CD8-positive, alpha-beta memory T cell (primary cell): ENCODE results near the gene IGSF3. TPM values are rescaled to one million over a fixed set of nuclear protein-coding genes. Genes with fewer than 3 reads are reported as not detected.
A peak's percentile ranks its signal among the peaks of the same experiment; 100 is the strongest.

Source experiments
- CTCF ChIA-PET: fragments of 350-600 bp; sonication (Branson Sonifier 250); formaldehyde crosslinking; loops from one replicate; lab custom pipeline; 2021; ENCODE audit warnings: antibody characterized with exemption; lab: Charles Lee
- POLR2A ChIA-PET: fragments of 350-600 bp; sonication (Branson Sonifier 250); formaldehyde crosslinking; loops from one replicate; lab custom pipeline; 2021; ENCODE audit warnings: antibody characterized with exemption; lab: Charles Lee
- DNase-seq, 5 donors: peaks; one replicate each; pipeline versions ENCODE4 v3.0.0 to v3.0.0-alpha.2; 2020 to 2022; ENCODE audit warnings: mixed read lengths in 1 of 5
- H3K27ac ChIP-seq: one replicate; pipeline ENCODE4 v1.7.0; 2013; ENCODE audit warnings: low read depth, mild to moderate bottlenecking, low read length, moderate library complexity
- H3K27me3 ChIP-seq: 2 replicates; pipeline ENCODE4 v1.7.0; 2013; ENCODE audit warnings: low read length, mild to moderate bottlenecking; ENCODE audit not compliant: insufficient read depth, poor library complexity, severe bottlenecking
- H3K36me3 ChIP-seq: 2 replicates; pipeline ENCODE4 v1.7.0; 2013; ENCODE audit warnings: mild to moderate bottlenecking, low read length, moderate library complexity; ENCODE audit not compliant: insufficient read depth
- H3K4me1 ChIP-seq: 2 replicates; pipeline ENCODE4 v1.7.0; 2013; ENCODE audit warnings: mild to moderate bottlenecking, low read length, moderate library complexity; ENCODE audit not compliant: insufficient read depth
- H3K4me3 ChIP-seq: 2 replicates; pipeline ENCODE4 v1.7.0; 2013; ENCODE audit warnings: mild to moderate bottlenecking, low read length
- H3K9me3 ChIP-seq: 2 replicates; pipeline ENCODE4 v1.7.0; 2013; ENCODE audit warnings: mild to moderate bottlenecking, low read length
- H3K27ac Mint-ChIP-seq, 8 donors: one replicate each; pipeline ENCODE4 v1.8.0; 2020 to 2021; ENCODE audit warnings: mixed read lengths in 8 of 8, mild to moderate bottlenecking in 6 of 8, inconsistent platforms in 3 of 8, moderate library complexity in 3 of 8
- H3K27me3 Mint-ChIP-seq, 2 donors: one replicate each; pipeline ENCODE4 v1.8.0; 2020 to 2021; ENCODE audit warnings: mixed read lengths in 2 of 2, mild to moderate bottlenecking in 1 of 2, moderate library complexity in 1 of 2
- H3K36me3 Mint-ChIP-seq, 3 donors: one replicate each; pipeline ENCODE4 v1.8.0; 2020 to 2021; ENCODE audit warnings: mixed read lengths in 3 of 3, inconsistent platforms in 1 of 3, mild to moderate bottlenecking in 1 of 3
- H3K4me1 Mint-ChIP-seq, 3 donors: one replicate each; pipeline ENCODE4 v1.8.0; 2020 to 2021; ENCODE audit warnings: mixed read lengths in 3 of 3, inconsistent platforms in 1 of 3, mild to moderate bottlenecking in 1 of 3
- H3K4me3 Mint-ChIP-seq, 7 donors: one replicate each; pipeline ENCODE4 v1.8.0; 2020 to 2021; ENCODE audit warnings: mixed read lengths in 7 of 7, mild to moderate bottlenecking in 6 of 7, moderate library complexity in 4 of 7, inconsistent platforms in 2 of 7
- H3K9me3 Mint-ChIP-seq, 5 donors: one replicate each; pipeline ENCODE4 v1.8.0; 2020 to 2022; ENCODE audit warnings: mixed read lengths in 5 of 5, mild to moderate bottlenecking in 3 of 5, moderate library complexity in 2 of 5, inconsistent platforms in 1 of 5
- polyA plus RNA-seq: library from polyadenylated mRNA; unstranded; fragments of 300-500 nt; fragmentation: Illumina TruSeq; gene quantifications from one replicate; pipeline ENCODE4 v1.2.3, GENCODE V29; 2021
- total RNA-seq, 2 experiments: library from RNA; stranded (reverse); gene quantifications; one replicate each; pipeline ENCODE4 v1.2.3, GENCODE V29; 2021

The IGSF3 gene
- total and polyA plus RNA-seq, 3 experiments from 2014 or later, result 1.8 to 2.0 TPM; not detected in 1

DNA sequence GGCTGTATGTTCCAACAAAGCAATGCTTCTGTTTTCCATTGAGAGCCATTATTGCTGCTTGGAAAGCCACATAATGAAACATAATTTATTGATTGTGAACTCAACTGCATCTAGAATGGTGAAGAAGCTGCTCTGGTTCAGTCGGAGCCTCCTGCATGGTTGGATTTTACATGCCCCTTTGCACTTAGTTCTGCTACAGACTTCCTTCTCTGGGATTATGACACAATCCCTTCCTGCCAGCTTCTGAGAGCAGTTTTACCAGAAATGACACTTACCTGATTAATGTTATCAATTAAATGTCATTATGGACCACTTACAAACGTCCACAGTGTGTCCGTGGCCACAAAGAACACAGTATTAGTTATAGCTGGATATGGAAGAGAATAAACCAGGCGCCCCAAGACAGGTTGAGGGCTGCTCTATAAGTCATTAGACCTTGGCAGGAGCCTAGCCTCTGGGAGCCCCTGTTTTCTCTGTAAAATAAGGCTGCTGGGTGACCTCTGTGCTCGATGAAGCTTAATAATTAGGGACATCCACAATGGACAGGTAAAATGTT lies 89.7 kb downstream of the IGSF3 start:
- Histone ChIP-seq H3K27ac (no peak overlapping the region), H3K27me3 (no peaks in the 10 kb centered on the region), H3K9me3 (no peaks in the 10 kb centered on the region), H3K36me3 (no peaks in the 10 kb centered on the region), H3K4me3 (no peak overlapping the region), H3K4me1 (no peaks in the 10 kb centered on the region)
- peaks cover 3 to 9% (median 5%) of the 10 kb centered on the region in 3 donors for H3K4me1 Mint-ChIP-seq
- no peaks in the 10 kb centered on the region for H3K36me3 Mint-ChIP-seq
- no peaks in the 10 kb centered on the region for H3K9me3 Mint-ChIP-seq
- H3K27me3 Mint-ChIP-seq, result peaks cover 0 to 12% of the 10 kb centered on the region in 2 donors
- no peak for DNase-seq
- H3K27ac Mint-ChIP-seq, result no peak overlapping the region
- no peak overlapping the region for H3K4me3 Mint-ChIP-seq
- ChIA-PET CTCF (no interaction called here), POLR2A (no interaction called here)

DNA sequence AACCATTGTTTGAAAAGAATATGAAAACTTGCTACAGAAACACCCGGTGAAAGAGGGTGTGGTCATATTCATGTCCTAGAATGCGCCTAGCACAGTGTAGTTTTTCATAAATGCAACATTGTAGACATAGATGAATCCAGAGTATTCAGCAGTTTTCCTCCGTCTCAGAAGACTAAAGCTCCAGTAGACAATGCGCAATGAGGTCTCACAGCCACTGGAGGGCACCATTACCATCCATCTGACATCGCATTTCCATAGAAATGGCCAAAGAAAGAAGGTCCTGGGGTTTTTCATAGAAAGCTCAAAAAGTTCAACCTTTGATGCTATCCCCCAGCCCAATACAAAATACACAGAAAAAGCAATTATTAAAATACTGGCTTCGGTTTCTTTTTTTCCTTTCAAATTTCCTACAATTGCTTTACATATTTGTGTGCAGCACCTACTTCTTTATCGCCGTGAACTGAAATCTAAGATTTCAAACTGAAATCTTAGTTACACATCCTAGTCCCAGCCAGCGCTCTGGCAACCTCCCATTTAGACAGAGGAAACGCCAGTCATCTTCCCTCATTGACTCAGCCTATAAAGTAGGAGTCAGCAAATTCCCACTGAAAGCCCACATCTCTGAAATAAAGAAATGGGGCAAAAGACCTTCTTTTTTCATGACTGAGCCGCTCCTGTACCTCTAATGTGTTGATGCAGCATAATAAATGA lies 92.8 kb downstream of the IGSF3 start:
- Histone ChIP-seq H3K36me3 (no peaks in the 10 kb centered on the region), H3K4me1 (peaks cover 9% of the 10 kb centered on the region), H3K9me3 (no peaks in the 10 kb centered on the region), H3K4me3 (no peak overlapping the region), H3K27me3 (no peaks in the 10 kb centered on the region), H3K27ac (no peak overlapping the region)
- ChIA-PET CTCF (interaction anchor here (0.8 to 2.3 kb wide), 17 partner anchors 9 to 554 kb away, joined by 3 to 14 read pairs (median 4); no protein-coding TSS in a partner anchor), POLR2A (no interaction called here)
- Mint-ChIP-seq H3K27ac (peak overlapping the region in 1 of 8 donors; percentile 29), H3K4me3 (peak overlapping the region in 1 of 7 donors; percentile 80), H3K4me1 (peaks cover 11 to 23% (median 21%) of the 10 kb centered on the region in 3 donors), H3K27me3 (peaks cover 0 to 12% of the 10 kb centered on the region in 2 donors), H3K9me3 (no peaks in the 10 kb centered on the region), H3K36me3 (peaks cover 0 to 5% (median 0%) of the 10 kb centered on the region in 3 donors)
- DNase-seq, result peak; percentile 16 to 61 (median 36)

DNA sequence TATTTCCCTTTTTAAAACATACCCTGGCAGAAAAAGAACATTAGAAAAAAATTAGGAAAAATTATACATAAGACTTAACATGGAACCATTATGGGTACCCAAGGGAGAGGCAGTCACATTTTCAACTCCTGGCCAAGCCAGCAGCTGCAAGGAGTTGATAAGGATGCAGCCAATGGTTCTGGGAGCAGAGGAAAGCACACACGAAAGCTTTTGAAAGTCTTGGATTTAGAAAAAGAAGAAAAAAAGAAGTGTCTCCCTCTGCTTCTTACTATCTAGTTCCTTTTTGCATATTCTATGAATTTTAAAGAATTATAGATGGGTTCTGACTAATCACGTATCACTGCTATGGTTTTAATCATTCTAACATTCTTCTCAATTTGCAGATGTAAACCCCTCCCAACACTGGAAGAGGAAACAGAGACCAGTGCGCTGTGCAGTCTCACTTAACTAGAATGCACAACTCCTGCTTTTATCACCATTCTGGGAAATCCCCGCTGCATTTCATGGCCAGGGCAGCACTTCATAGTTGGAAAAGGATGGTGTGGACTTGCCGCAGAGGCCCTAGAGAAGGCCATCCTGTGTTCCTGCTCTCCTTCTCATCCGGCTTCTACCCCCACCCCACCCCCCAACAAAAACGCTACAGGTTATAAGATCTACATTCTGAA lies 94.0 kb downstream of the IGSF3 start:
- H3K4me1 ChIP-seq, result peaks cover 19% of the 10 kb centered on the region
- CTCF ChIA-PET, result interaction anchor here (0.8 to 2.3 kb wide), 12 partner anchors 10 to 555 kb away, joined by 3 to 14 read pairs (median 6); no protein-coding TSS in a partner anchor
- no peaks in the 10 kb centered on the region for H3K27me3 ChIP-seq
- no peaks in the 10 kb centered on the region for H3K36me3 ChIP-seq
- H3K9me3 Mint-ChIP-seq, result no peaks in the 10 kb centered on the region
- no peak for DNase-seq
- POLR2A ChIA-PET, result no interaction called here
- peak overlapping the region in 1 of 8 donors; percentile 26 for H3K27ac Mint-ChIP-seq
- H3K36me3 Mint-ChIP-seq, result peaks cover 0 to 6% (median 0%) of the 10 kb centered on the region in 3 donors
- H3K4me3 ChIP-seq, result no peak overlapping the region
- H3K27me3 Mint-ChIP-seq, result peaks cover 0 to 12% of the 10 kb centered on the region in 2 donors
- peaks cover 23 to 35% (median 33%) of the 10 kb centered on the region in 3 donors for H3K4me1 Mint-ChIP-seq
- peak overlapping the region in 2 of 7 donors; percentile 33 to 39 for H3K4me3 Mint-ChIP-seq
- H3K9me3 ChIP-seq, result no peaks in the 10 kb centered on the region
- no peak overlapping the region for H3K27ac ChIP-seq

DNA sequence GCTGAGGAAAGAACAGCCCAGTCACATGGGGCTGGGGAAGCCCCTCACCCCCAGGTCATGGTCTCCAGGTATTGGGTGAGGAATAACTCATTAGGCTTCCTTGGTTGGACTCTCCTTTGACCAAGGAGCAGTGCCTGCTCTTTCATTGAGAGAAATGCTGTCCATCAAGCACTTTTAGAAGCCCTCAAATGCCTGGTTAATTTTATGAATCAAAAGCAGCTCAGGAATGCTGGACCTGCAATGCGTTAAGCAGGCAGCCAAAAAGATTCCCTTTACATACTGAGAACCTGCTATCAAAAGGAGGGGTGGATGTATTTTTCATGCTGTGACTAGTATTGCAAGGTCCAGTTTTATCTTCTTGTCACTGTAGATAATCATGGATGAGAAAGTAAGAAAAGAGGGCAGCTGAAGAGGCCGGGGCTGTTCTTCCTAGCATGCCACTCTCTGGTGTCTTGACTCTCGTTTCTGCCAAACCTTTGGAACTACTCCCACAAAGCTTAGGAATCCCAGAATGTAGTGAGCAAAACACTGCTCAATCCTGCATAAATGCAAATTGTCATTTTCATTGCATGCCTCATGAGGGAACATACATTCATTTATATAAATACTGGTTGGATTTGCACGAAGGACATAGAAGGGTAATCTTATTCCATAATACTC lies 94.6 kb downstream of the IGSF3 start:
- peaks cover 29 to 42% (median 39%) of the 10 kb centered on the region in 3 donors for H3K4me1 Mint-ChIP-seq
- CTCF ChIA-PET, result interaction anchor here (0.9 to 2.2 kb wide), 3 partner anchors 23 to 434 kb away, joined by 3 to 6 read pairs (median 6); no protein-coding TSS in a partner anchor
- H3K36me3 Mint-ChIP-seq, result peaks cover 0 to 6% (median 0%) of the 10 kb centered on the region in 3 donors
- H3K27ac Mint-ChIP-seq, result peak overlapping the region in 2 of 8 donors; percentile 9 to 40
- Histone ChIP-seq H3K27me3 (no peaks in the 10 kb centered on the region), H3K4me3 (no peak overlapping the region), H3K9me3 (no peaks in the 10 kb centered on the region), H3K36me3 (no peaks in the 10 kb centered on the region), H3K27ac (no peak overlapping the region), H3K4me1 (peaks cover 26% of the 10 kb centered on the region)
- POLR2A ChIA-PET, result no interaction called here
- no peak for DNase-seq
- no peaks in the 10 kb centered on the region for H3K9me3 Mint-ChIP-seq
- peaks cover 0 to 12% of the 10 kb centered on the region in 2 donors for H3K27me3 Mint-ChIP-seq
- H3K4me3 Mint-ChIP-seq, result peak overlapping the region in 1 of 7 donors; percentile 87

DNA sequence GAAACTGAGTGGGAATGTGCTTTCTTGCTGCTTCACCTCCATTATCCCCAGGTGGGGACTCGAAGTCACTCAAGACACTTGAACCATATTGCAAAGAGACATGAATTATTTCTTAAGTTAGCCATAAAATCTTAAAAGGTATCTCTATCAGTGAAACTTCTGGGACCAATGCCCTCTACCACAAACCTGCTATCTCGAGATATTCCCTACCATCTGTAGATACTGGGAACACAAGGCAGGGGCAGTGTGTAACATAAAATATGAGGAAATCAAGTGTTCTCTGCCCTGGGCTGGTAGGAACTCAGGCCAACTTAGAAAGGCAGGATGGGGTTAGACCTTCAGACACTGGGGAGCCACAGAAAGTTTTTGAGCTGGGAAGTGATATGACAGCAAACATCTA lies 95.4 kb downstream of the IGSF3 start:
- no peaks in the 10 kb centered on the region for H3K27me3 ChIP-seq
- DNase-seq, result no peak

DNA sequence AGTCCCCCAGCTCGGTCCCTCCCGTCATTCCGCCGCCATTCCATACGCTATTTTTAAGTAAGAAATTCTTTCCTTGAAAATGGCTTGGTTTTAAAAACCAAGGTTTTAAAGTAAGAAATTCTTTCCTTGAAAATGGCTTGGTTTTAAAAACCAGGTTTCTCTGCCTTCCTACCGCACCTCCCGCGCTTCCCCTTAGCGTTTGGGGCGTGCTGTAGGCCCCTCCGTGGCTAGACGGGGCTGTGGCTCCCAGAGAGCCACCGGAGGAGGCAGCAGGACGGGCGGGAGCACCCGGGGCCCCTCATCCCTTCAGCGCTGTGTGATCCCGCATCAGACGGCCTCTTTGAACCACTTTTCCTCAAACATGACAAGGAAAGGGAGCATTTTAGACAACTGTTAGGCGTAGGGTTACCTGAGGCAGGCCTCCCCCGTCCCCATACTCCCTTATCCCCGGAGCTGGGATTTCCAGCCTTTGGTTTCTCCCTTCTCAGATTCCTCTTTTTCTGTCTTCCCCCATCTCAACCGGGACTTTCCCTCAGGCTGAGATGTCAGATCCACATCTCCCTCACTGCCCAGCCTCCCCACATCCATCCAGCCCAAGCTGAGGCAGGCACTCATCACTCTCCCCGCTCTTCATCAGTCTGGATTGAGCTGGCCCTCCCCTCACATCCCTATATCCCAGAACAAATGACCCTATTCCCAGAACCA lies 96.2 kb downstream of the IGSF3 start:
- H3K27me3 Mint-ChIP-seq, result peaks cover 0 to 5% of the 10 kb centered on the region in 2 donors
- peaks cover 30% of the 10 kb centered on the region for H3K4me1 ChIP-seq
- peak overlapping the region; percentile 87 to 97 (median 94) for H3K4me3 Mint-ChIP-seq
- H3K9me3 Mint-ChIP-seq, result no peaks in the 10 kb centered on the region
- H3K36me3 ChIP-seq, result no peaks in the 10 kb centered on the region
- H3K27ac ChIP-seq, result peak overlapping the region; percentile 95
- H3K27me3 ChIP-seq, result no peaks in the 10 kb centered on the region
- peaks cover 36 to 52% (median 52%) of the 10 kb centered on the region in 3 donors for H3K4me1 Mint-ChIP-seq
- H3K27ac Mint-ChIP-seq, result peak overlapping the region; percentile 9 to 95 (median 91)
- H3K9me3 ChIP-seq, result no peaks in the 10 kb centered on the region
- CTCF ChIA-PET, result interaction anchor here (0.7 to 2.2 kb wide), 6 partner anchors 15 to 432 kb away, joined by 3 to 6 read pairs (median 4); no protein-coding TSS in a partner anchor
- H3K36me3 Mint-ChIP-seq, result peaks cover 0 to 6% (median 0%) of the 10 kb centered on the region in 3 donors
- POLR2A ChIA-PET, result interaction anchor here (0.8 kb wide), 1 partner anchor 193 kb away, joined by 4 read pairs; no protein-coding TSS in a partner anchor
- H3K4me3 ChIP-seq, result peak overlapping the region; percentile 83
- no peak for DNase-seq

More for the DNA sequence above, 95.4 kb downstream of the IGSF3 start:
- POLR2A ChIA-PET, result interaction anchor here (0.8 kb wide), 1 partner anchor 192 kb away, joined by 4 read pairs; no protein-coding TSS in a partner anchor
- H3K4me3 Mint-ChIP-seq, result peak overlapping the region; percentile 87 to 97 (median 94)
- Histone ChIP-seq H3K4me3 (no peak overlapping the region), H3K27ac (no peak overlapping the region), H3K9me3 (no peaks in the 10 kb centered on the region), H3K4me1 (peaks cover 30% of the 10 kb centered on the region), H3K36me3 (no peaks in the 10 kb centered on the region)
- peaks cover 0 to 6% (median 0%) of the 10 kb centered on the region in 3 donors for H3K36me3 Mint-ChIP-seq
- no peaks in the 10 kb centered on the region for H3K9me3 Mint-ChIP-seq
- CTCF ChIA-PET, result interaction anchor here (2.1 to 2.2 kb wide), 2 partner anchors 57 to 433 kb away, joined by 6 read pairs; no protein-coding TSS in a partner anchor
- H3K4me1 Mint-ChIP-seq, result peaks cover 32 to 46% (median 44%) of the 10 kb centered on the region in 3 donors
- H3K27ac Mint-ChIP-seq, result peak overlapping the region in 7 of 8 donors; percentile 9 to 94 (median 88)
- H3K27me3 Mint-ChIP-seq, result peaks cover 0 to 12% of the 10 kb centered on the region in 2 donors
